ENCODE results near the gene ENPP1.
"Not testable (repeated sequence)": the region's sequence is repeated elsewhere in the genome, so short reads cannot be mapped to it uniquely, and the experiment has no call there.

- TF ChIP-seq, protein P1, sequence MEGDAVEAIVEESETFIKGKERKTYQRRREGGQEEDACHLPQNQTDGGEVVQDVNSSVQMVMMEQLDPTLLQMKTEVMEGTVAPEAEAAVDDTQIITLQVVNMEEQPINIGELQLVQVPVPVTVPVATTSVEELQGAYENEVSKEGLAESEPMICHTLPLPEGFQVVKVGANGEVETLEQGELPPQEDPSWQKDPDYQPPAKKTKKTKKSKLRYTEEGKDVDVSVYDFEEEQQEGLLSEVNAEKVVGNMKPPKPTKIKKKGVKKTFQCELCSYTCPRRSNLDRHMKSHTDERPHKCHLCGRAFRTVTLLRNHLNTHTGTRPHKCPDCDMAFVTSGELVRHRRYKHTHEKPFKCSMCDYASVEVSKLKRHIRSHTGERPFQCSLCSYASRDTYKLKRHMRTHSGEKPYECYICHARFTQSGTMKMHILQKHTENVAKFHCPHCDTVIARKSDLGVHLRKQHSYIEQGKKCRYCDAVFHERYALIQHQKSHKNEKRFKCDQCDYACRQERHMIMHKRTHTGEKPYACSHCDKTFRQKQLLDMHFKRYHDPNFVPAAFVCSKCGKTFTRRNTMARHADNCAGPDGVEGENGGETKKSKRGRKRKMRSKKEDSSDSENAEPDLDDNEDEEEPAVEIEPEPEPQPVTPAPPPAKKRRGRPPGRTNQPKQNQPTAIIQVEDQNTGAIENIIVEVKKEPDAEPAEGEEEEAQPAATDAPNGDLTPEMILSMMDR (IDR thresholded peaks at IDR 0.05), result not testable (repeated sequence)
- not testable (repeated sequence) for TF ChIP-seq POLR2A, EP300 (IDR thresholded peaks at IDR 0.05)
Measured at GRCh38 chr6:131908787-131909186, 101.0 kb downstream of the ENPP1 start.

Measured in ovary (tissue), 3 donors.